CD4-positive, CD25-positive, alpha-beta regulatory T cell (primary cell): ENCODE measurements around the gene UPF1. TPM values are rescaled to one million over a fixed set of nuclear protein-coding genes. Genes with fewer than 3 reads are reported as not detected.

Source experiments
- ATAC-seq, 2 donors: fragments of 150-1000 bp; cut with Tn5 transposase; one replicate each; pipeline ENCODE4 v1.10.0; 2021; ENCODE audit warnings: low read depth in 2 of 2, moderate number of reproducible peaks in 2 of 2, moderate library complexity in 1 of 2
- DNase-seq, 3 donors: peaks; one replicate each; pipeline versions ENCODE4 v3.0.0 to v3.0.0-alpha.2; 2012 to 2022; ENCODE audit warnings: mixed read lengths in 1 of 3
- H3K27ac ChIP-seq: one replicate; pipeline ENCODE4 v1.7.0; 2013; ENCODE audit warnings: mild to moderate bottlenecking, low read length; ENCODE audit not compliant: insufficient read depth, poor library complexity, severe bottlenecking
- H3K27me3 ChIP-seq: one replicate; pipeline ENCODE4 v1.7.0; 2013; ENCODE audit warnings: low read length; ENCODE audit not compliant: control insufficient read depth, insufficient read depth
- H3K36me3 ChIP-seq: one replicate; pipeline ENCODE4 v1.7.0; 2013; ENCODE audit warnings: mild to moderate bottlenecking, low read length, moderate library complexity; ENCODE audit not compliant: control insufficient read depth, insufficient read depth
- H3K4me1 ChIP-seq: 2 replicates; pipeline ENCODE4 v1.7.0; 2013; ENCODE audit warnings: mild to moderate bottlenecking, low read length; ENCODE audit not compliant: insufficient read depth, control insufficient read depth, poor library complexity, severe bottlenecking
- H3K4me3 ChIP-seq: one replicate; pipeline ENCODE4 v1.7.0; 2013; ENCODE audit warnings: low read depth, mild to moderate bottlenecking, low read length, moderate library complexity
- H3K9me3 ChIP-seq, 2 experiments: 1 replicate in 1 of 2; 2 replicates in 1 of 2; pipeline ENCODE4 v1.7.0; 2013; ENCODE audit warnings: low read length in 2 of 2, mild to moderate bottlenecking in 1 of 2, moderate library complexity in 1 of 2; ENCODE audit not compliant: control insufficient read depth in 2 of 2
- H3K27ac Mint-ChIP-seq, 3 donors: one replicate each; pipeline ENCODE4 v1.8.0; 2020 to 2022; ENCODE audit warnings: mild to moderate bottlenecking in 3 of 3, mixed read lengths in 3 of 3, moderate library complexity in 2 of 3
- H3K27me3 Mint-ChIP-seq: one replicate; pipeline ENCODE4 v1.8.0; 2022; ENCODE audit warnings: mild to moderate bottlenecking, mixed read lengths
- H3K36me3 Mint-ChIP-seq: one replicate; pipeline ENCODE4 v1.8.0; 2020; ENCODE audit warnings: mixed read lengths
- H3K4me1 Mint-ChIP-seq, 4 donors: one replicate each; pipeline ENCODE4 v1.8.0; 2020 to 2022; ENCODE audit warnings: mixed read lengths in 4 of 4, mild to moderate bottlenecking in 1 of 4
- H3K4me3 Mint-ChIP-seq, 4 donors: one replicate each; pipeline ENCODE4 v1.8.0; 2020 to 2022; ENCODE audit warnings: mild to moderate bottlenecking in 4 of 4, mixed read lengths in 4 of 4, moderate library complexity in 3 of 4
- H3K9me3 Mint-ChIP-seq, 7 donors: one replicate each; pipeline ENCODE4 v1.8.0; 2020 to 2022; ENCODE audit warnings: mixed read lengths in 7 of 7, mild to moderate bottlenecking in 3 of 7, moderate library complexity in 2 of 7
- polyA plus RNA-seq, 4 donors: library from polyadenylated mRNA; unstranded; fragments of 300-500 nt; fragmentation: Illumina TruSeq; gene quantifications; one replicate each; pipeline ENCODE4 v1.2.3, GENCODE V29; 2021
- total RNA-seq: library from RNA; stranded (reverse); gene quantifications from one replicate; pipeline ENCODE4 v1.2.3, GENCODE V29; 2022

Gene UPF1
- total and polyA plus RNA-seq, 5 donors from 2014 or later, result 8.6 to 140 (median 10.6) TPM

DNA sequence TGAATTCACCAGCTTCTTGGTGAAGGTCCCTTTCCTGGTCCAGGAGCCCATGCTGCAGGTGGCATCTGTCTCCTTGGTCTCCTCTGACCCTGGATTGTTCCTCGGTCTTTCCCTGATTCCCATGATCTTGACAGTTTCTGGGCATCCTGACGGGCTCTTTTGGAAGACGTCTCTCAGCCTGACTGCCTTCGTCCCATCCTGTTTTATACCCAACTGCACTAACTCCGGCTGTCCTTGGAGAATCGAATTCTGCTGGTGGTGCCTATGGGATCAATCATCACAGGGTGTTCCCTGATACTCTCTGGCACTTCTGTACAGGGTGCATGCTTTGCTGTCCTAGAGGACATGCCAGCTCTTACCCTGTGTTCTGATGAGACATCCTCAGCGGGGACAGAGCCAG lies 45.1 kb downstream of the UPF1 start:
- Histone ChIP-seq H3K4me1 (no peaks in the 10 kb centered on the region), H3K27ac (no peak overlapping the region), H3K27me3 (no peaks in the 10 kb centered on the region), H3K36me3 (no peaks in the 10 kb centered on the region), H3K9me3 (no peaks in the 10 kb centered on the region), H3K4me3 (no peak overlapping the region)
- H3K27ac Mint-ChIP-seq, result no peak overlapping the region
- DNase-seq (no peak), ATAC-seq (no peak)
- no peak overlapping the region for H3K4me3 Mint-ChIP-seq
- H3K36me3 Mint-ChIP-seq, result peaks cover 3% of the 10 kb centered on the region
- peaks cover 0 to 2% (median under 1%) of the 10 kb centered on the region in 4 donors for H3K4me1 Mint-ChIP-seq
- no peaks in the 10 kb centered on the region for H3K9me3 Mint-ChIP-seq
- H3K27me3 Mint-ChIP-seq, result peaks cover 8% of the 10 kb centered on the region

- Mint-ChIP-seq H3K4me3 (no peak overlapping the region), H3K36me3 (peaks cover 3% of the 10 kb centered on the region), H3K9me3 (no peaks in the 10 kb centered on the region), H3K27me3 (peaks cover 5% of the 10 kb centered on the region), H3K4me1 (no peaks in the 10 kb centered on the region), H3K27ac (peak overlapping the region in 1 of 3 donors; percentile 38)
- no peaks in the 10 kb centered on the region for H3K27me3 ChIP-seq
- ATAC-seq (no peak), DNase-seq (no peak)
- H3K36me3 ChIP-seq, result no peaks in the 10 kb centered on the region
- no peaks in the 10 kb centered on the region for H3K4me1 ChIP-seq
- no peak overlapping the region for H3K4me3 ChIP-seq
- no peak overlapping the region for H3K27ac ChIP-seq
- H3K9me3 ChIP-seq, result no peaks in the 10 kb centered on the region
Observed at GRCh38 chr19:18878058-18878797, 46.5 kb downstream of the UPF1 start.

- no peaks in the 10 kb centered on the region for H3K36me3 ChIP-seq
- ATAC-seq (no peak), DNase-seq (no peak)
- H3K27ac ChIP-seq, result no peak overlapping the region
- H3K4me3 ChIP-seq, result no peak overlapping the region
- no peaks in the 10 kb centered on the region for H3K9me3 Mint-ChIP-seq
- no peaks in the 10 kb centered on the region for H3K4me1 Mint-ChIP-seq
- peak overlapping the region in 1 of 3 donors; percentile 69 for H3K27ac Mint-ChIP-seq
- H3K4me1 ChIP-seq, result no peaks in the 10 kb centered on the region
- H3K27me3 ChIP-seq, result no peaks in the 10 kb centered on the region
- peaks cover 3% of the 10 kb centered on the region for H3K36me3 Mint-ChIP-seq
- H3K4me3 Mint-ChIP-seq, result no peak overlapping the region
- no peaks in the 10 kb centered on the region for H3K9me3 ChIP-seq
- no peaks in the 10 kb centered on the region for H3K27me3 Mint-ChIP-seq
Observed at GRCh38 chr19:18878858-18879578, 47.3 kb downstream of the UPF1 start.

- DNase-seq (peak in 2 of 3 donors; percentile 16 to 30), ATAC-seq (peak in 1 of 2 donors; percentile 49)
- Histone ChIP-seq H3K4me3 (no peak overlapping the region), H3K9me3 (no peaks in the 10 kb centered on the region), H3K36me3 (no peaks in the 10 kb centered on the region), H3K27me3 (no peaks in the 10 kb centered on the region), H3K27ac (no peak overlapping the region), H3K4me1 (no peaks in the 10 kb centered on the region)
- no peaks in the 10 kb centered on the region for H3K9me3 Mint-ChIP-seq
- no peaks in the 10 kb centered on the region for H3K27me3 Mint-ChIP-seq
- H3K4me1 Mint-ChIP-seq, result no peaks in the 10 kb centered on the region
- H3K4me3 Mint-ChIP-seq, result no peak overlapping the region
- H3K27ac Mint-ChIP-seq, result no peak overlapping the region
- H3K36me3 Mint-ChIP-seq, result peaks cover 3% of the 10 kb centered on the region
Observed at GRCh38 chr19:18879579-18880373, 48.0 kb downstream of the UPF1 start.

DNA sequence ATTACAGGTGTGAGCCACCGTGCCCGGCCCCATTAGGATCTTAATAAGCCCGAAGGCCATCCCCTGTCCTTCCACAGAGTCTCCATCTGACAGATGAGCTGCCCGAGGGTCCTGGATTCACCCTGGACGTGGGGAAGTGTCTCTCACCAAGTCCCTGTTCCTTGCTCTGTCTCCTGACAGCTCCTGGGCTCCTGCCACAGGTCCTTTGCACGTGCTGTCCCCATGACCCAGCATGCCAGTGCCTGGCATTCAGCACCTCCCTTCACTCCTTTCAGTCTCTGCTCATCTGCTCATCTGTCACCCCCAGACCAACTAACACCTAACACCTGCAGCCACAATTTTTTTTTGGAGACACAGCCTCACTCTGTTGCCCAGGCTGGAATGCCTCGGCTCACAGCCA lies 49.7 kb downstream of the UPF1 start:
- Histone ChIP-seq H3K9me3 (no peaks in the 10 kb centered on the region), H3K36me3 (no peaks in the 10 kb centered on the region), H3K4me1 (no peaks in the 10 kb centered on the region), H3K4me3 (no peak overlapping the region), H3K27ac (no peak overlapping the region), H3K27me3 (no peaks in the 10 kb centered on the region)
- Mint-ChIP-seq H3K4me3 (no peak overlapping the region), H3K27ac (no peak overlapping the region), H3K9me3 (no peaks in the 10 kb centered on the region), H3K27me3 (no peaks in the 10 kb centered on the region), H3K36me3 (peaks cover 3% of the 10 kb centered on the region), H3K4me1 (no peaks in the 10 kb centered on the region)
- ATAC-seq (no peak), DNase-seq (no peak)

DNA sequence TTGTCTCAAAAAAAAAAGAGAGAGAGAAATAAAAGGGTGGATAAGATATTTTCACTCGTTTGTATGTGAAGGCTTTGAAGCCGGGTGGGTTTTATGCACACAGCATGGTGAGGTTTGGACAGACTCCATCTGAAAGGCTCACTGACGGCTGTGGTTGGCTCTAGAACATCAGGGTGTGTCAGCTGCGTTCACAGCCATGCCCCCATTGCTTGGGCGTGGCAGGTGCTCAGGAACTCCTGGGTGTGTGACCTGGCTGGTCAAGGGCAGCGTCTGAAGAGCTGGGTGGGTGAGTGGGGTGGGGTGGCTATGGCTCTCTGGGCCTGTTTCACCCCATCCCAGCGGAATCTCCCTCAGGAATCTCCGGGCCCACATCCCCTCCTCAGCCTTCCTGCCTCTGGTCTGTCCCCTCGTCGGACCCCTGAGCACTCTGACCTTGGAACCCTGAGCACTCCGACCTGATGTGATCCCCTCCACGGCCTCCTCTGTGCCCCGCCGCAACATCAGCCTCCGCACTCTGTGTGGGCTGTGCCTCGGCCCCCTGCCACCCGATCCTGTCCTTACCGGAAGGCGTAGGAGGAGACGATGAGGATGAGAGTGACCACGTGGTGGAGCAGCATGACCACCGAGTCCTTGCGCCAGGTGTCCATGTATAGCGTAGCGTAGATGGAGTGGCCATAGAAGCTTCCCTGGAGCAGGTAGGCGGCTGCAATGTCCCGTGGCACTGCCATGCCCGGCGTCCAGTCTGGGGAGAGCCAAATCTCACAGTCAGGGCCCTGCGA lies 52.0 kb downstream of the UPF1 start:
- Histone ChIP-seq H3K27me3 (no peaks in the 10 kb centered on the region), H3K9me3 (no peaks in the 10 kb centered on the region), H3K27ac (no peak overlapping the region), H3K36me3 (no peaks in the 10 kb centered on the region), H3K4me1 (no peaks in the 10 kb centered on the region), H3K4me3 (no peak overlapping the region)
- Mint-ChIP-seq H3K4me3 (no peak overlapping the region), H3K27me3 (no peaks in the 10 kb centered on the region), H3K36me3 (no peaks in the 10 kb centered on the region), H3K27ac (no peak overlapping the region), H3K9me3 (no peaks in the 10 kb centered on the region), H3K4me1 (no peaks in the 10 kb centered on the region)
- no peak for ATAC-seq
- DNase-seq, result no peak

DNA sequence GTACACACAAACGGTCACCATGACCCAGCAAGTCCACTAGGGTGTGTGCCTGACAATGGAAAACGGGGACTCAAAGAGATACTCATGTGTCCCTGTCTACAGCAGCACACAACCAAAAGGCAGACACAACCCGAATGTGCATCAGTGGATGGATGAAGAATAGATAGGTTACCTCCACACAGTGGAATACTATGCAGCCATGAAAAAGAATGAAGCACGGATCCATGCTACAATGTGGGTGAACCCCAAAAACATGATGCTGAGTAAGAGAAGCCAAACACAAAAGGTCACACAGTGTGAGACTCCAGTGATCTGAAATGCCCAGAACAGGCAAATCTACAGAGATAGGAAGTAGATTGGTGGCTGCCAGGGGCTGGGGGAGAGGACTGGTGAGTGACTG lies 55.2 kb downstream of the UPF1 start:
- Histone ChIP-seq H3K27me3 (no peaks in the 10 kb centered on the region), H3K36me3 (no peaks in the 10 kb centered on the region), H3K27ac (no peak overlapping the region), H3K4me3 (no peak overlapping the region), H3K4me1 (no peaks in the 10 kb centered on the region), H3K9me3 (no peaks in the 10 kb centered on the region)
- peaks cover 3% of the 10 kb centered on the region for H3K27me3 Mint-ChIP-seq
- no peak overlapping the region for H3K27ac Mint-ChIP-seq
- H3K4me1 Mint-ChIP-seq, result no peaks in the 10 kb centered on the region
- no peak for DNase-seq
- no peak overlapping the region for H3K4me3 Mint-ChIP-seq
- no peaks in the 10 kb centered on the region for H3K36me3 Mint-ChIP-seq
- no peak for ATAC-seq
- no peaks in the 10 kb centered on the region for H3K9me3 Mint-ChIP-seq
